ENCODE results near the gene PAFAH2. TPM values are rescaled to one million over a fixed set of nuclear protein-coding genes. Genes with fewer than 3 reads are reported as not detected.

PAFAH2 gene
- total and polyA plus RNA-seq, 2 of the 13 experiments (the other 11 are each of a cell fraction or from before 2014, with no cell fraction given) = 6.9 to 9.4 TPM

- TF ChIP-seq POLR2G (IDR thresholded peaks at IDR 0.05; ENCODE audit: low read depth, low read length) (peak; percentile 60), GABPA (IDR thresholded peaks at IDR 0.05; ENCODE audit: low read depth, low read length) (no peak), GABPA (CRISPR knock-in tag; IDR thresholded peaks at IDR 0.05; ENCODE audit: low read depth) (peak; percentile 59), IKZF1 (IDR thresholded peaks at IDR 0.05) (no peak), PAF1 (CRISPR knock-in tag; IDR thresholded peaks at IDR 0.05) (no peak), ZNF7 (CRISPR knock-in tag; IDR thresholded peaks at IDR 0.05) (no peak), CHD4 (IDR thresholded peaks at IDR 0.05; ENCODE audit: borderline replicate concordance, low read length) (no peak), KLF9 (CRISPR knock-in tag; IDR thresholded peaks at IDR 0.05; ENCODE audit: low read depth) (no peak), ZNF550 (CRISPR knock-in tag; IDR thresholded peaks at IDR 0.05; ENCODE audit: borderline replicate concordance) (no peak), REL (CRISPR knock-in tag; conservative IDR thresholded peaks at IDR 0.05) (no peak), ZNF546 (CRISPR knock-in tag; conservative IDR thresholded peaks at IDR 0.05) (0 out of 2 replicates have a peak, but pooled peaks have one; percentile 9), SRY (CRISPR knock-in tag; IDR thresholded peaks at IDR 0.05) (no peak), FOSL1 (CRISPR knock-in tag; IDR thresholded peaks at IDR 0.05; ENCODE audit: borderline replicate concordance) (no peak), ZNF432 (CRISPR knock-in tag; IDR thresholded peaks at IDR 0.05; ENCODE audit: borderline replicate concordance) (no peak), CBX1 (IDR thresholded peaks at IDR 0.05; ENCODE audit: low read depth) (peak; percentile 0), PRDM15 (CRISPR knock-in tag; IDR thresholded peaks at IDR 0.05) (no peak), SMAD3 (CRISPR knock-in tag; IDR thresholded peaks at IDR 0.05) (no peak; the same call in 1 of the 2 replicates), NBN (conservative IDR thresholded peaks at IDR 0.05) (no peak), EP300 (IDR thresholded peaks at IDR 0.05; ENCODE audit: low read depth in 2 of 2, low read length in 2 of 2) (peak in 1 of 2 experiments; percentile 66; a peak in 2 of 4 replicates), EP300 (CRISPR knock-in tag; IDR thresholded peaks at IDR 0.05; ENCODE audit: borderline replicate concordance) (no peak), HNRNPH1 (optimal IDR thresholded peaks at IDR 0.05; ENCODE audit: low read depth, low read length) (no peak), ZNF850 (CRISPR knock-in tag; conservative IDR thresholded peaks at IDR 0.05) (no peak), CBFB (CRISPR knock-in tag; IDR thresholded peaks at IDR 0.05) (no peak), ZZZ3 (CRISPR knock-in tag; IDR thresholded peaks at IDR 0.05; ENCODE audit: borderline replicate concordance) (no peak)
- TF ChIP-seq, protein P1, sequence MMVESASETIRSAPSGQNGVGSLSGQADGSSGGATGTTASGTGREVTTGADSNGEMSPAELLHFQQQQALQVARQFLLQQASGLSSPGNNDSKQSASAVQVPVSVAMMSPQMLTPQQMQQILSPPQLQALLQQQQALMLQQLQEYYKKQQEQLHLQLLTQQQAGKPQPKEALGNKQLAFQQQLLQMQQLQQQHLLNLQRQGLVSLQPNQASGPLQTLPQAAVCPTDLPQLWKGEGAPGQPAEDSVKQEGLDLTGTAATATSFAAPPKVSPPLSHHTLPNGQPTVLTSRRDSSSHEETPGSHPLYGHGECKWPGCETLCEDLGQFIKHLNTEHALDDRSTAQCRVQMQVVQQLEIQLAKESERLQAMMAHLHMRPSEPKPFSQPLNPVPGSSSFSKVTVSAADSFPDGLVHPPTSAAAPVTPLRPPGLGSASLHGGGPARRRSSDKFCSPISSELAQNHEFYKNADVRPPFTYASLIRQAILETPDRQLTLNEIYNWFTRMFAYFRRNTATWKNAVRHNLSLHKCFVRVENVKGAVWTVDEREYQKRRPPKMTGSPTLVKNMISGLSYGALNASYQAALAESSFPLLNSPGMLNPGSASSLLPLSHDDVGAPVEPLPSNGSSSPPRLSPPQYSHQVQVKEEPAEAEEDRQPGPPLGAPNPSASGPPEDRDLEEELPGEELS (CRISPR knock-in tag; IDR thresholded peaks at IDR 0.05) = no peak; the same call in 1 of the 2 replicates
- TF ChIP-seq, protein P2, sequence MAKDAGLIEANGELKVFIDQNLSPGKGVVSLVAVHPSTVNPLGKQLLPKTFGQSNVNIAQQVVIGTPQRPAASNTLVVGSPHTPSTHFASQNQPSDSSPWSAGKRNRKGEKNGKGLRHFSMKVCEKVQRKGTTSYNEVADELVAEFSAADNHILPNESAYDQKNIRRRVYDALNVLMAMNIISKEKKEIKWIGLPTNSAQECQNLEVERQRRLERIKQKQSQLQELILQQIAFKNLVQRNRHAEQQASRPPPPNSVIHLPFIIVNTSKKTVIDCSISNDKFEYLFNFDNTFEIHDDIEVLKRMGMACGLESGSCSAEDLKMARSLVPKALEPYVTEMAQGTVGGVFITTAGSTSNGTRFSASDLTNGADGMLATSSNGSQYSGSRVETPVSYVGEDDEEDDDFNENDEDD (CRISPR knock-in tag; IDR thresholded peaks at IDR 0.05; ENCODE audit: borderline replicate concordance) = 0 out of 2 replicates have a peak, but pooled peaks have one; percentile 6
These were observed 666 bp downstream of the PAFAH2 start (continued) for GRCh38 chr1:25996966-25997827.
